ENCODE results near the gene ZNF605.
"Not testable (repeated sequence)": the region's sequence is repeated elsewhere in the genome, so short reads cannot be mapped to it uniquely, and the experiment has no call there.

The ZNF605 gene

DNA sequence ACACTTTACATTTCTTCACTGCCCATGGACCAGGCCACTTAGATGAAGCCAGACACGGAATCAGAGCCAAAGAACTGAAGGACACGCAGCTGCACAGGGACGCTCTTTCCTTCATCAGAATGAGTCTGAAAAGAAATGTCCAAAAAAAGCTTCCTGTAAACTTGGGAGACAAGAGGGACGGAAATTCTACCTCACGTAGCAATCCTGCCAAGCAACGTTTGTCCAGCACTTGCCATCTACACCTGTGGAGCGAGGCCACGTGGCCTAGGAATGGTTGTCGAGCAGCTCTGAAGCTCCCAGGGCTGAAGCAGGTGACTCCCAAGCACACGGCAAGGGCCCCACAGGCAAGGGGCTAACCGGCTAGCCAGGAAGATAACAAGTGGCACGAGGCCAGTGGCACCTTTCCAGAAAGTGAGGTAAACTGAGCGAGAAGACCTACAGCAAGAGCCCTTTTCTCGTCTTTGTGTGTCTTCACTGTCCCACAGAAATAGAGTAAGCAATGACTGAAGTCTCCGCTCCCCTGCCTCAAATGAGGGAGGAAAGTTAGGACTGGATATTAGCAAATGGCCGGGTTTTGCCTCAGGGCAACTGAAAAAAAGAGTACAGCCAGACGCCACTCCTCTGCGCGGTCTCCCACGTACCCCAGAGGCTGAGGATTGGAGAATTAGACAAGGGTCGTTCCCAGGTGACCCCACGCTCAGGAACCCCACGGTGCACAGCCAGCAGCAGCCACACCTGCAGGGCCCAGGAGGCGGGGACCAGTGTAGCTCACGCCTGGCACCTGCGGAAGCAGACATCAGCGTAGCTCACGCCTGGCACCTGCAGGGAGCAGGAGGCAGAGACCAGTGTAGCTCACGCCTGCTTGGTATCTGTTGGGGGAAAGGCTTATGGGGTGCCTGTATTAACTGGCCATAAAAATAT, 7.7 kb downstream of the ZNF605 start:
- no peak for DNase-seq

DNA sequence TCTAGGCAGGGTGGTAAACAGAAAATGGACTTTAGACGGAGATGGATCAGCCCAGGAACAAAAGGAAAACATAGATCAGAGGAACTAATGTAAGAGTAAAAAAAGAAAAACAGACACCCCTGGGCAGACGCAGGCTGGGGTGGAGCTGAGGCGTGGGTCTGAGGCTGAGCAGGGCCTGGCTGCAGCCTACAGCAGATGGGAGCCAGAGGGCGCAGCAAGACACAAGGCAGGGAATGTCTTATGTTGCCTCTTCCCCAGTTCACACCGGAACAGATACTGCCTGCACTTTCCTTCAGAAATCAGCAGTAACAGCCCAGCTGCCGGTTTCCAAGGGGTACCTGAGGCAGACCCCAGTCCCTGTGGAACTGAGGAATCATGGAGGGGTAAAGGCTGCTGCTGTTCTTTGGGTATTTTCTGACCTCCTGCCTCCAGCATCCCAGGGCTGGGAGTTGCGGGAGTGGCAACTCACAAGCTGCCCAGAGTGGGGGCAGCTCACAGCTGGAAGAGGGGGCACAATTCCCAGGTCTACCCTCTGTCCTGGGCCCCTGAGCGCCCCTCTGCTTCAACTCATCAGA, 9.8 kb downstream of the ZNF605 start:
- DNase-seq = no peak

GRCh38 chr12:132945806-132946205, 10.3 kb downstream of the ZNF605 start:
- DNase-seq = no peak

DNA sequence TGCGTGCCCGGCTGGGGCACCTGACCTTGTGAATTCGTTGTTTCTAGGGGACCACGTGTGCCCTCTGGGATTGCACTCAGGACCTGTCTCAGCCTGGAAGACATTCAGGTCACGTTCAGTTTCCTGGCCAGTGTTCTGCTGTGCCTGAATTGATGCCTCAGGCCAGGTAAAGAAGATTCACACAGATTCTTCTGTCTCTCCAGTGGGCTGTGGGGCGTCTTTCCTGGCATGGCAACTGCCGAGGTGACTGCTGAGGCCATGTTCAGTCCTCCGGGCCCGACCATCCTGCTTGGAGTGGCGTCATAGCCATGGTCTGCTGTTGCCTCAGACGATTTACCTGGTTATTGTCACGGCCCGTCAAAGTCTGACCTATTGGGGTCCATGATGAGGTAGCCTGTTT, 13.5 kb downstream of the ZNF605 start:
- DNase-seq = no peak

- DNase-seq = no peak
These were observed 14.7 kb downstream of the ZNF605 start for GRCh38 chr12:132941336-132941954.

DNA sequence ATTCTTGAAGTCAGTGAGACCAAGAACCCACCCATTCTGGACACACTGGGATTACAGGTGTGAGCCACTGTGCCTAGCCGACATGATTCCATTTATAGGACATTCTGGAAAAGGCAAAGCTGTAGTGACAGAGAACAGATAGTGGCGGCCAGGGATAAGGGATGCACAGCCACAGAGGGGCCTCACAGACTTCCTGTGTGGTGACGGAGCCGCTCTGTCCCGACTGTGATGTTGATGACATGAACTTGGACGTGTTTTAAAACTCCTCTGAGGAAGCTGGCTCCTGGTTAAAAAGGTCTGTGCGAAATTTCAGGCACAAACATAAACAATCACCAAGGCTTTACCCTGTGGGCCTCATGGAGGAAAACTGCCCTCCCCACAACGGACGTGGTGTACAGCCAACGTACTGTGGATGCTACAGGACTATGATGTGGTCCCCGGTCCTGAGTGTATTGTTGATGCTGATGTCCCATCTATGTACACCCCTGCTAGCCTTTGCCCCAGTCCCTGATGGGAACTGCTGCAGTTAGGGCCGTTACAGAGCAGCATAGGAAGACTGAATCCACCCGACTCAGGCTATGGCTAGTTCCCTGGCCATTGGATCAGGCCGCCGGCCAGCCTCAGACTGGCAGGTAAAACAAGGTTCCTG, 15.9 kb downstream of the ZNF605 start:
- no peak for DNase-seq

DNA sequence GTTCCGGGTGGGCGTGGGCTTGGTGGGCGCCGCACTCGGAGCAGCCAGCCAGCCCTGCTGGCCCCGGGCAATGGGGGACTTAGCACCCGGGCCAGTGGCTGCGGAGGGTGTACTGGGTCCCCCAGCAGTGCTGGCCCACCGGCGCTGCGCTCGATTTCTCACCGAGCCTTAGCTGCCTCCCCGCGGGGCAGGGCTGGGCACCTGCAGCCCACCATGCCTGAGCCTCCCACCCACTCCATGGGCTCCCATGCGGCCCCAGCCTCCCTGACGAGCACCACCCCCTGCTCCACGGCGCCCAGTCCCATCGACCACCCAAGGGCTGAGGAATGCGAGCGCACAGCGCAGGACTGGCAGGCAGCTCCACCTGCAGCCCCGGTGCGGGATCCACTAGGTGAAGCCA, 17.3 kb downstream of the ZNF605 start:
- DNase-seq = not testable (repeated sequence)

- no peak for DNase-seq
These were observed 18.6 kb downstream of the ZNF605 start for GRCh38 chr12:132937476-132937875.

- DNase-seq = not testable (repeated sequence)
These were observed 19.2 kb downstream of the ZNF605 start for GRCh38 chr12:132936921-132937320.

DNA sequence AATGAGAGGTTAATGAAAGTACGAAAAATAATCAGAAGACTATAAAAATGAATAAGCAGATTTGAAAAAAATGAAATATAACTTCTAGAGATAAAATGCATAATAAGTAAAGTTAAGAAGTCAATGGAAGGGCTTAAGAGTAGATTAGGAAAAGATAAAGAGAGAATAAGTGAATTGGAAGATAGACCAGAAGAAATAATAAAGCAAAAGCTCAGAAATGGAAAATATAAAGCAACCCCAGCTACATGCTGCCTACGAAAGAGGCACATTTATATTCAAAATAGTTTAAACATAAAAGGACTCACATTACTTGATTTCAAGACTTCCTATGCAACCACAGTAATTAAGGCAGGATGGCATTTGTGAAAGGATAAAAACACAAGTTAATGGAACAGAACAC, 19.9 kb downstream of the ZNF605 start:
- DNase-seq = no peak

GRCh38 chr12:132926415-132926833, 29.7 kb downstream of the ZNF605 start:
- DNase-seq = no peak

DNA sequence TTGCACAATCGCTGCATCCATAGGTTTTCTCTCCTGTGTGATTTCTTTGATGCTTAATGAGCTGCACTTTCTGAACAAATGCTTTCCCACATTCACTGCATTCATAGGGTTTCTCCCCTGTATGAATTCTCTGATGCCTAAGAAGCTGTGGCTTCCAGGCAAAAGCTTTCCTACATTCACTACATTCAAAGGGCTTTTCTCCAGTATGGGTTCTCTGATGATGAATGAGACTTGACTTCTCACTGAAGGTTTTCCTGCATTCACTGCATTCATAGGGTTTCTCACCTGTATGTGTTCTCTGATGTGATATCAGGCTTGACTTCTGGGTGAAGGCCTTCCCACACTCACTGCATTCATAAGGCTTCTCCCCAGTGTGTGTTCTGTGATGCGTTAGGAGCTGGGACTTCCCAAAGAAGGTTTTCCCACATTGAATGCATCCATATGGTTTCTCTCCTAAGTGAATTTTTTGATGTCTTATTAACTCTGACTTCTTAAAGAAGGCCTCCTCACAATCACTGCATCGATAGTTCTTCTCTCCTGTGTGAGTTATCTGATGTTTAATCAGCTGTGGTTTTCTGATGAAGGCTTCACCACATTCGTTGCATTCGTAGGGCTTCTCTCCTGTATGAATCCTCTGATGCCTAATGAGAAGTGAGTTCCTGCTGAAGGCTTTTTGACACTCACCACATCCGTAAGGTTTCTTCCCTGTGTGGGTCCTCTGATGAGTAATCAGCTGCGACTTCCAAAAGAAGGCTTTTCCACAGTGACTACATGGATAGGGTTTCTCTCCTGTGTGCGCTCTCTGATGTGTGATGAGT, 30.3 kb downstream of the ZNF605 start:
- DNase-seq = no peak

GRCh38 chr12:132924356-132924755, 31.8 kb downstream of the ZNF605 start:
- DNase-seq = no peak

GRCh38 chr12:132923356-132923909, 32.7 kb downstream of the ZNF605 start:
- DNase-seq = no peak

DNA sequence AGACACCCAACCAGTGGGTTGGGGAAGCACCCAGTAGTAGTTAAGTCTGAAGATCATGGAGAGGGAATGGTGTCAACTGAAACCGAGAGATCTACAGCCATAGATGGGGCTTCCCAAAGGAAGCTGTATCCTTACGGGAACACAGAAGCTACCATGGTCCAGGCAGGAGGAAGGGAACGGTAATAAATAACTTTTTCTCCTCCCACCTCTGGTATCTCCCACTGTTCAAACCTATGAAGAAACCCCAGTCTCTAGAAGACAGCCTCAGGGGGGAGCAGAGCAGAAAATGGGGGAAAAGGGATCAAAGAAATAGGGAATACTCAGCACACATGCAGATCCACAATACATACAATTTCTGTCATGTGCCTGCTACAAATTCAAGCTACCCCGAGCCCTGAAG, 33.4 kb downstream of the ZNF605 start:
- DNase-seq = no peak

GRCh38 chr12:132921685-132922084, 34.4 kb downstream of the ZNF605 start:
- DNase-seq = no peak

- DNase-seq = no peak
These were observed 37.4 kb downstream of the ZNF605 start for GRCh38 chr12:132918680-132919079.

- no peak for DNase-seq
These were observed 47.1 kb downstream of the ZNF605 start for GRCh38 chr12:132909030-132909368.

DNA sequence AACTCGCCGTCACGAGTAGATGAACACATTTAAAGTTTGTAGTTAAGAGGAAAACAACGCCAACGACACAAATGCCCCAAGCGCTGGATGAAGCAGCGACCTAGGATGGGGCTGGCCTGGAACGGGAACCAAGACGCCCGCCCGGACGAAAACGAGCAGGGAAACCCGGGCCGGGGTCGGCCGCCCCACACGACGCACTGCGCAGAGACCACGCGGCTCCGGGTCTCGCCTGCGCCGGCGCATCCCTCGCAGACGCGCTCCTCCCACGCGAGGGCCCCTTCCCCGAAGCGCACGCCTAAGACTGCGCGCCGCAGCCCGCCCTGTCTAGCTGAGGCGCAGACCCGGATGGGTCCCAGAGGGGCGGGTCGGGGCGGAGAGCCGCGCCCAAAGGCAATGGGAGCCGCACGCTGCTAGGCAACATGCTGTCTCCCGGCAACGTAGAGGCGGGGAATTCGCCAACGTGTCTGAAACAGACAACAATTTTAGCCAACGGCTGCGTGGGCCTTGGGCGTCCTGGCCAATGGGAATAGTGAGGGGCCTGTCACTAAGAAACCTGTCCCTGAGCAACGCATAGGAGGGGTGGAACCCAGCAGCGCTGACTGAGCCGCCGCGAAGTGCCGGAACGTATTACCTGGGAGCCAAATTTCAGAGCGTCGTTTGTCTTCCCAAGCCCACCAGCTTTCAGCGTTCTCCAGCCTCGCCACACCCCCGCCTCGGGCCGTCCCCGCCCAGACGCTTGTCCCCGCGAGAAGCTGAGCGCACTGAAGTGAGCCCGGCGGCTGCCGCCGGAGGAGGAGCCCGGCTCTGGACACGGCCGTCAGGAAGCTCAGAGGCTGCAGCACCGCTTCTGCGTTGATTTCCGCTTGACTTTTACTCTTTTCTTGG, 47.7 kb downstream of the ZNF605 start:
- peak; percentile 87 for DNase-seq

- DNase-seq = not testable (repeated sequence)
These were observed 48.3 kb downstream of the ZNF605 start for GRCh38 chr12:132907789-132908144.

GRCh38 chr12:132907216-132907615, 48.9 kb downstream of the ZNF605 start:
- DNase-seq = no peak
